Nephron (organoid): ENCODE measurements around the gene KCNT2.

Experiments used
- H3K27ac Mint-ChIP-seq, 3 experiments: 2 replicates each; pipeline ENCODE4 v1.8.0; 2020; ENCODE audit warnings: mixed read lengths in 3 of 3, mild to moderate bottlenecking in 2 of 3, moderate library complexity in 1 of 3
- H3K27me3 Mint-ChIP-seq: 2 replicates; pipeline ENCODE4 v1.8.0; 2021; ENCODE audit warnings: low read depth, mild to moderate bottlenecking, moderate library complexity, mixed read lengths
- H3K36me3 Mint-ChIP-seq: 2 replicates; pipeline ENCODE4 v1.8.0; 2020; ENCODE audit warnings: low read depth, mixed read lengths
- H3K4me1 Mint-ChIP-seq: 2 replicates; pipeline ENCODE4 v1.8.0; 2020; ENCODE audit warnings: mixed read lengths
- H3K4me3 Mint-ChIP-seq, 3 experiments: 2 replicates each; pipeline ENCODE4 v1.8.0; 2020; ENCODE audit warnings: mild to moderate bottlenecking in 3 of 3, mixed read lengths in 3 of 3, moderate library complexity in 2 of 3
- H3K9me3 Mint-ChIP-seq: 2 replicates; pipeline ENCODE4 v1.8.0; 2020; ENCODE audit warnings: mixed read lengths
- TF ChIP-seq, protein P1 (sequence below), 3 experiments: fragments of 200-600 bp; sonication (generic); IDR thresholded peaks; one replicate each; pipeline ENCODE4 v1.5.0; 2021; ENCODE audit warnings: antibody characterized with exemption in 3 of 3; ENCODE audit not compliant: unreplicated experiment in 3 of 3

Gene KCNT2

DNA sequence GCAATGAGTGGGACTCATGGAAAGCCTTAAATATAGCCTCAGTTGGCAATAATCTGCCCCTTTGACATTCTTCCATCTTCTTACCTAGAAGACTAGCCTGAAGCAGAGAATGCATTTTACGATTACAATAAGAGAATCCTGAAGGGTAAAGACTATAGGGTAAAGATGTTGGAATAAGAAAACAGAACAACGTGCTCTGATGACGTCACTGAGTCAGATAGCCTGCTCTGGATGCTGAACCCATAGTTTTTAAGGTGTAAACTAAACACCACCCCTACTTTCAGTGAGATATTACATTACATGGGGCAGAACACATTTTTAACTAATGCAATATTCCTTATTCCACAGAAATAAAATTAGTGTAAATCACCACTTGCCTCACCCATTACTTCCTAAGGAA, 240.4 kb downstream of the KCNT2 start:
- TF ChIP-seq, protein P1, sequence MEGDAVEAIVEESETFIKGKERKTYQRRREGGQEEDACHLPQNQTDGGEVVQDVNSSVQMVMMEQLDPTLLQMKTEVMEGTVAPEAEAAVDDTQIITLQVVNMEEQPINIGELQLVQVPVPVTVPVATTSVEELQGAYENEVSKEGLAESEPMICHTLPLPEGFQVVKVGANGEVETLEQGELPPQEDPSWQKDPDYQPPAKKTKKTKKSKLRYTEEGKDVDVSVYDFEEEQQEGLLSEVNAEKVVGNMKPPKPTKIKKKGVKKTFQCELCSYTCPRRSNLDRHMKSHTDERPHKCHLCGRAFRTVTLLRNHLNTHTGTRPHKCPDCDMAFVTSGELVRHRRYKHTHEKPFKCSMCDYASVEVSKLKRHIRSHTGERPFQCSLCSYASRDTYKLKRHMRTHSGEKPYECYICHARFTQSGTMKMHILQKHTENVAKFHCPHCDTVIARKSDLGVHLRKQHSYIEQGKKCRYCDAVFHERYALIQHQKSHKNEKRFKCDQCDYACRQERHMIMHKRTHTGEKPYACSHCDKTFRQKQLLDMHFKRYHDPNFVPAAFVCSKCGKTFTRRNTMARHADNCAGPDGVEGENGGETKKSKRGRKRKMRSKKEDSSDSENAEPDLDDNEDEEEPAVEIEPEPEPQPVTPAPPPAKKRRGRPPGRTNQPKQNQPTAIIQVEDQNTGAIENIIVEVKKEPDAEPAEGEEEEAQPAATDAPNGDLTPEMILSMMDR (IDR thresholded peaks at IDR 0.05; ENCODE audit: unreplicated experiment in 3 of 3) = no peak
- H3K9me3 Mint-ChIP-seq = no peaks in the 10 kb centered on the region
- H3K27me3 Mint-ChIP-seq = no peaks in the 10 kb centered on the region
- H3K36me3 Mint-ChIP-seq = no peaks in the 10 kb centered on the region
- H3K4me3 Mint-ChIP-seq = no peak overlapping the region
- no peak overlapping the region for H3K27ac Mint-ChIP-seq
- H3K4me1 Mint-ChIP-seq = no peaks in the 10 kb centered on the region

- H3K4me1 Mint-ChIP-seq = no peaks in the 10 kb centered on the region
- TF ChIP-seq, protein P1 (IDR thresholded peaks at IDR 0.05; ENCODE audit: unreplicated experiment in 3 of 3) = no peak
- no peak overlapping the region for H3K27ac Mint-ChIP-seq
- no peaks in the 10 kb centered on the region for H3K36me3 Mint-ChIP-seq
- H3K27me3 Mint-ChIP-seq = no peaks in the 10 kb centered on the region
- no peaks in the 10 kb centered on the region for H3K9me3 Mint-ChIP-seq
- H3K4me3 Mint-ChIP-seq = no peak overlapping the region
These were observed 241.3 kb downstream of the KCNT2 start for GRCh38 chr1:196366817-196367495.

DNA sequence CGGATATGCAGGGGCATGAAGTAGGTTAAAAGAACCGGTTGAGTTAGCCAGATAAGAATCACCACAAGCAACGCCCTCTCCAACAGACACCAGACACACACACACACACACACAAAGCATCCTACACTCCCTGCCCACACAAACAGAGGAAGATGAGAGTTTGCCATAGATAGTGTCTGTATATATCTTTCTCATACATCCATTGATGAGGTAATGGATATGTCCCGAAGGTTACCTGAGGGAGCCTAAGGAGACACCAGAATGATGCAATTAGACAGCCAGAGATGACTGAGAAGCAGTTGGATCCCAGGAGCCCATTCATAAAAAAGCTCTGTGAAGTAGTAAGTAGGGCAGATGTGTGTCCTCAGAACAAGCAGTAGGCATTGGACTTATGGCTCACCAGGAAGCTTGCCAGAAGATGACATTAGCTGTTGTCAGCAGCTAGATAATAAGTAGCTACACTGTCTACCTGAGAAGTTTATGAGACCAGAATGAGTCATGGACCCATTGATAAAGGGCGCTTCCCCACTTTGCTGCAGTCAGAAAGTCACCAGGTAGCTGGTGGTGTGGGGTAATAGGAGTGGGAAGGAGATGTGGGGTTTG, 247.0 kb downstream of the KCNT2 start:
- TF ChIP-seq, protein P1 (IDR thresholded peaks at IDR 0.05; ENCODE audit: unreplicated experiment in 3 of 3) = no peak
- Mint-ChIP-seq H3K4me3 (no peak overlapping the region), H3K36me3 (no peaks in the 10 kb centered on the region), H3K27ac (no peak overlapping the region), H3K27me3 (no peaks in the 10 kb centered on the region), H3K9me3 (no peaks in the 10 kb centered on the region), H3K4me1 (no peaks in the 10 kb centered on the region)

DNA sequence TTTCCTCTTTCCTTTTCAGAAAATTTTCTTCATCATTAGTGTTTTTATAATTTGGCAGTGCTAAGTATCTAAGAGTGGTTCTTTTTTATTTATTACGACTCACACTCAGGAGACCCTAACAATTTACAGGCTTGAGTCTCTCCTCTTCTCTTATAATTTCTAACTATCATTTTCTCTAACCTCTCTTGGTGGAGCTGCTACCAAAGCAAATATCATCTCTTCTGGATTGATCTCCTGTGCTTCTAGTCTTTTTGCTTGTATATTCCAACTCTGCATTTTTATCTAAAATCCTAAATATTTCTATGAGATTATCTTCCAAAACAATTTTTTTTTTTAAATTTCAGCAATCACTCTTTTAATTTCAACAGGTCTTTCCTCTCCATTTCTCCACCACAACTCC, 250.3 kb downstream of the KCNT2 start:
- H3K4me1 Mint-ChIP-seq = no peaks in the 10 kb centered on the region
- H3K4me3 Mint-ChIP-seq = no peak overlapping the region
- H3K9me3 Mint-ChIP-seq = peaks cover 6% of the 10 kb centered on the region
- H3K27me3 Mint-ChIP-seq = no peaks in the 10 kb centered on the region
- H3K27ac Mint-ChIP-seq = no peak overlapping the region
- TF ChIP-seq, protein P1 (IDR thresholded peaks at IDR 0.05; ENCODE audit: unreplicated experiment in 3 of 3) = no peak
- H3K36me3 Mint-ChIP-seq = peaks cover 6% of the 10 kb centered on the region

- TF ChIP-seq, protein P1 (IDR thresholded peaks at IDR 0.05; ENCODE audit: unreplicated experiment in 3 of 3) = peak; percentile 42 to 57 (median 48)
- no peak overlapping the region for H3K27ac Mint-ChIP-seq
- peaks cover 8% of the 10 kb centered on the region for H3K36me3 Mint-ChIP-seq
These were observed 252.9 kb downstream of the KCNT2 start for GRCh38 chr1:196355206-196355786.

More at GRCh38 chr1:196355206-196355786, 252.9 kb downstream of the KCNT2 start:
- H3K4me3 Mint-ChIP-seq = no peak overlapping the region
- H3K4me1 Mint-ChIP-seq = no peaks in the 10 kb centered on the region
- no peaks in the 10 kb centered on the region for H3K27me3 Mint-ChIP-seq
- peaks cover 8% of the 10 kb centered on the region for H3K9me3 Mint-ChIP-seq
